HG02588 (cell line): ENCODE results near the gene CTTN.

Experiments
- ATAC-seq: cut with Tn5 transposase; IDR thresholded peaks from one replicate; pipeline ENCODE4 v1.9.1; 2021; ENCODE audit warnings: mild to moderate bottlenecking, moderate library complexity; ENCODE audit not compliant: unreplicated experiment

Gene CTTN

DNA sequence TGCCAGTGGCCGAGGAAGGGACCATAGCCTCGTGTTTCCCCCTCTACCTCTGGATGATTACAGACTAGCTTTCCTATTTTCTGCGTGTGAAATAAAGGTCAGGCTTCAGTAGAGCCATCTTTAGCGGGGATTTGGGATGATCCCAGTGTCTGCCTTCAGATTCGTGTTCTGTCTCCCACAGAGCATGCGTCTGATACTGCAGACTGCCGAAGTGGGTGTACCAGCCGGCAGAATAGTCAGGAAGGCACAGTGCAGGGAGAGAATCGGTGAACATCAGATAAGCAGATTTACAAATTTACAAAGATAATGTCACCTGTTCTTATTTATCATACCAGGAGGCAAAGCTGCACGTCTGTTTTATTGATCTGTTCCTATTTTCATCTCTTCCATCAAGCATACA, 11.1 kb downstream of the CTTN start:
- ATAC-seq, result no peak

DNA sequence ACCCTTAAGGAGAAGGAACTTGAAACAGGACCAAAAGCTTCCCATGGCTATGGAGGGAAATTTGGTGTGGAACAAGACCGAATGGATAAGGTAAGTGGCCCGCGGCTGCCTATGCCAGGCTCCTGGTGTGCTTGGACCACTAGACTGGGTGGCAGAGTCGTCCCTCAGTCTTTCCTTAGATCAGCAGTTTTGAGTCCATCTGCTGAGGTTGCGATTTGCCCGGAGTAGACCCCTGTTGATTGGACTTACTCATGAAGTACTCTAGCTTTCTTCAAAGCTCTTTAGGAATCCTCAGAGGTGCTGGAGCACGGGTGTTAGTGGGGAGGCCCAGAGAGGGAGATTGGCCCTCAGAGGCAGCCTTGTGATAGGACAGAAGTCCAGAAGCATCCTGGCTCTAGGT, 11.5 kb downstream of the CTTN start:
- ATAC-seq, result no peak

DNA sequence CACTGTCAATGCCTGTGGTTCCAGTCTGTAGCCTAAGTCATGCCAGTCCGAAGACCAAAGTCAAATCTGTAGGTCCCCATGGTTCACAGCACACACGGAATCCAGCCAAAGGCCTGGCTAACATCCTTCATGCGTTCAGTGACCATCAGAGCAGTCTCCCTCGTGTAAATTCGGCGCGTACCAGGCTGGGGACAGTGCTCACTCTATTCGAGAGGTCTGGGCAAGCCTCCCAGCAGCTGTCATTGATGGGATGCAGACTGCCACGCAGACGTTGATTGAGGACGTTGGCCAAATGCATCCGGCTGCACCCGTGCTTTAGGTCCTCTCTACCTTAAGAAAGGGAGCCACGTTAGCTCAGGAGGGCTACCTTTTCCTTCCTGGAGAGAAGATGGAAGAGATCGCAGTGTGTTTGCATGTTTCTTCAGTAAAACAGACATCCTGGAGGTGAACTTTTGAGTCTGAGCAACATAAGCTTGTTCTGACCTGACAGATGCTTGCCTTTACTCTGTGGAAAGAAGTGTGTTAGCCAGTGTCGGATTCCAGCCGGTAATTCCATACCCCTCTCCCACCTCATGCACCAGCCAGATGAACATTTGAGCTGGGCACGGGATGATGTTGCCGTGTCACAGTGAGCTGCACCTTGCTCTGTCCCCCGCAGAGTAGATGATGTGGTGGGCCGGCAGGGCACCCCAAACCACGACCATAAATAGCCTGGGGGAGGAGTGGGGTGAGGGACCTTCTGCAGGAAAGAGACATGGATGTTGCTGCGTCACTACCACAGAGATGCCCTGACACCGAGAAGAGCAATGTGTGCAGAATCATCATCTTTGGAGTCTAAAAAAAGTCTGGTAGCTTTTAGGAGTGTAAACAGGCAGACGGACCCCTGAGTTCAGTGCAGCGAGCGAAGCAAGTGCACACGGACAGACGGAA, 12.2 kb downstream of the CTTN start:
- ATAC-seq, result no peak

DNA sequence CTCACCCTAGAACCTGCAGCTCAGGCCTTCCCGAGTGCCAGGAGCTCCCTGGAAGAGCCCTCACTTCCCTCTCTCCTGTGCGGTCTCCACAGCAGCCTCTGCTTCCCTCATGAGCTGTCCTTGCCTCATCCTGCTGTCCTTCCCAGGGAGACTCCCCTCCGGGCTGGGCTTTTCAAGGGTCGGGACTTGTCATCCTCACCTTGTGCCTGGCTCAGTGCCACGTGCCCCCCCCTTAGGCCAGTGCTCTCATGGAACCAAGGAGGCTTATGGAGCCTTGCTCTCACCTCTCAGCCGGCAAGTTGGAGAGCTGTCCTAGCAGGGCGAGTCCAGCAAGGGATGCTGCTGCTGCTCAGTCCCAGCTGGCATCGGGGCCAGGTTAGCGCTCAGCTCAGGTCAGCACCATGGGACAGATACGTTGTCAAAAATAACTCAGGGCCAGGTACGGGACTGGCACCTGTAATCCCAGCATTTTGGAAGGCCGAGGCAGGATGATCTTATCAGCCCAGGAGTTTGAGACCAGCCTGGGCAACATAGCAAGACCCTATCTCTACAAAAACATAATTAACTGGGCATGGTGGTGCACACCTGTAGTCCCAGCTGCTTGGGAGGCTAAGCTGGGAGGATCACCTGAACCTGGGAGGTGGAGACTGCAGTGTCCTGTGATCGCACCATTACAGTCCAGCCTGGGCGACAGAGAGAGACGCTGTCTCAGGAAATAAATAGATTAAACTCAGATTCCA, 13.6 kb downstream of the CTTN start:
- ATAC-seq, result no peak

DNA sequence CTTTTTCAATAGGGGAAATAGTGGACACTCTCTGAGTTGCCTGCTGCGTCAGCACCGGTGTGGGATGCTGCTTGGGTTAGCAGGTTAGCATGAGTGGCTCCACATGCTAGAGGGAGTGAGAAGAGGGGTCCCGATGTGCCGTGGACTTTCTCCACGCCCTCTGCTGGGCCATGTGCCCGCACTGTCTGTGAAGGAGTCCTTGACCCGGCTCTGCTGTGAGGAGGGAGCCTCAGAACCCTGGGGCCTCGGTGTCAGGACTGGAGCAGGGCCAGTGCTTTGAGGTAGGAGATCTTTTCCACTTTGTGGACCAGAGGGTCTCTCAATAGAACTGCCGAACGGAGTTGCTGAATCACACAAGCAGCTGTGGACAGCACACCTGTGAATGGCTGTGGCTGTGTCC, 14.8 kb downstream of the CTTN start:
- ATAC-seq, result no peak

DNA sequence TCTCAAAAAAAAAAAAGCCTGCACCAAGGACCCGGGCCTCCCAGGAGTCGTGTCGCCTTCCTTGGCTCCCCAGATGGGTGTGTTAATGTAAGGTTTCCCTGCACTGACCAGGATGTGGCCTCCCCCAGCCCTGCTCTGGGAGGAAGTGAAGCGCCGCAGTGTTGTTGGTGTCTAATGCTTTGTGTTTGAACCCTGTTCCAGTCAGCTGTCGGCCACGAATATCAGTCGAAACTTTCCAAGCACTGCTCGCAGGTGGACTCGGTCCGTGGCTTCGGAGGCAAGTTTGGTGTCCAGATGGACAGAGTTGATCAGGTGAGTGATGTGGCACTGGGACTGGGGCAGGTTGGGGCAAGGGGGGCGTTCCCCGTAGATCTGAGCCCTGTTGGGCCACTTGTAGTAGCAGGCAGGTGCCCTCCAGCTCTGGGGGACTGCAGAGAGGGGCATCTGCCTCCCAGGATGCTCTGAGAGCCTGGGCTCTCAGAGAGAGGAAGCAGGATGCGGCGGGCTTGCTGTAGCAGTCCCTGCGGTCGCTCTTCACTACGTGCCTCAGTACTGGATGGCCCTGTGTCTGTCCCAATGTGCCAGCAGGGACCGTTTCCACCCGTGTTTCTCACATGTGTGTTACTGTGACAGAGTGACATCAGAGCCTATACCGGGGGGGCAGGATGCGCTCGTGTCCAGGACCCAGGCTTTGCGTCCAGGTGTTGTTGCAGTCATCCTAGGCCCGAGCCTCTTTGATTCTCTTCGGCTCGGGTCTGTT, 16.2 kb downstream of the CTTN start:
- ATAC-seq, result no peak

DNA sequence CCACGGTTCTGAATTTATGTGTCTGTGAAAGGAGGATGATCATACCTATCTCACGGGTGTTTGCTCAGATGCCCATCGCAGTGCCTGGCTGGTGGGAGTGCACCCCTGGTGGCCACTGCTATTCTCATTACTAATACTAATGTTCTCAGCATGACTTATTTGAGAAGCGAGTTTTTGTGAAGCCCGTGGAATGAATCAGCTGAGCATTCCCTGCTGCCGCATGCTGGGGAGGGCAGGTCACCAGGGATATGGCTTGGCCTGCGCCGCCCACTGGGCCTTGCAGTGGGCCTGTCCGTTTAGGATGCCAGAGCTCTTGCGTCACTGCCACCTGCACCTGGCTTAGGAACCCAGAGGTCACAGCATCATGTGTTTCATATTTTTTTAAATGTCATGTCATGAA, 16.9 kb downstream of the CTTN start:
- ATAC-seq, result no peak

DNA sequence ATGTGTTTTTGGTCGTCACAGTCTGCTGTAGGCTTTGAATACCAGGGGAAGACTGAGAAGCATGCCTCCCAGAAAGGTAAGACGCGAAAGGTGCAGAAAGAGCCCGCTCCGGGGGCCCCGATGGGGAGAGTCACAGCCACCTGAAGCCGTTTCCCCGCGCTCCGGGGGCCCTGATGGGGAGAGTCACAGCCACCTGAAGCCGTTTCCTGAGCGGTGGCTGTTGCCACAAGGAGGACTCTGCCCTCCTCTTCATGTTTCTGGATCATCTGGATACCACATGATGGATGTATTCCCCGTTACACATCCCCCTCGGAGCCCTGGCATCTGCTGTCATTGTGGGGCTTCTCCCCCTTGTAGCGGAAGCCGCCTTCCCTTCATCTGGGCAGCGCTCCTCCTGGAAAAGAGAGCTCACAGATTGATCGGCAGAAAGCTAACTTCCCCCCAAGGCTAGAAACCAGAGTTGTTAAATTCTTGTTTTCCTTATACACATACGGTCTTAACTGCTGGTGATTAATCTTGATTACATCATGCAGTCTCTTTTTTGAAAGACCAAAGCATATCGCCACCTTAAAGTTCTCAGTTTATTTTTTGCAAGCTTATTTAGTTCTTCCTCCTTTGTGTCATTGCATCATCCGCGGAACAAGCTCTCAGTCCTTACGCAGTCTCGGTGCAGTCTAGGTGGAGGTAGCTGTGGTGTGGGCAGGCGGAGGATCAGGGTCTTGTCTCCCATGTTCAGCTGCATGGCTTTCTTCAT, 17.5 kb downstream of the CTTN start:
- no peak for ATAC-seq

DNA sequence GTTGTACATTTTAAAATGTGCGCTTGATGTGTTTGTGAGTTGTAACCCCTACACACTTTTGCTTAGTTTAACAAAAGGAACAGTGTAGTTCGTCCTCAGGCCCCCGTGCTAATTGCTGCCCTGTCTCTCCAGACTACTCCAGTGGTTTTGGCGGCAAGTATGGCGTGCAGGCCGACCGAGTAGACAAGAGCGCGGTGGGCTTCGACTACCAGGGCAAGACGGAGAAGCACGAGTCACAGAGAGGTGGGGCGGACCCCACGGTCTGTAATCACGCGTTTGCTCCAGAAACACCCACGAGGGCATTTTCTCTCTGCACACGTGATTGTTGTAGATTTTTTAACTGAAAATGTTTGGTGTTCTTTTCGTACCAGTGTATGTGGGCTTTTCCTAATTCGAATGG, 18.6 kb downstream of the CTTN start:
- ATAC-seq, result no peak

DNA sequence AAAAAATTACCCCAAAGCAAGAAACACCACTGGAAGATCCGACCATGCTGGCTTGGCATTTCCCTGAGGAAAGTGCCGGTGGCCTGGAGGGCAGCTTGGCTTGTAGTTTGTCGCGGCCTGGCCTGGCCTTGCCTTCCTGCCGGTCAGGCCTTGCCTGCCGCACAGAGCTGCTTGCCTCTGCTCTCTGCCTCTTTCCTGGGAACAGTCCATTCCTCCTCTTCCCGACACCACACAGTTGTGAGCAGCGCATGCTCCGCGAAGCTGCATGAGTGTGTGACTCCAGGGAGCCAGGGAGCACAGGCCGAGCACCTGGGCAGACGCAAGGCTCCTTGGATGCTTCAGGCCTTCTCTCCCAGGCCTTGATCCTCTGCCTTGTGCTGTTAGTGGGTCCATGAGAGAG, 19.8 kb downstream of the CTTN start:
- no peak for ATAC-seq

DNA sequence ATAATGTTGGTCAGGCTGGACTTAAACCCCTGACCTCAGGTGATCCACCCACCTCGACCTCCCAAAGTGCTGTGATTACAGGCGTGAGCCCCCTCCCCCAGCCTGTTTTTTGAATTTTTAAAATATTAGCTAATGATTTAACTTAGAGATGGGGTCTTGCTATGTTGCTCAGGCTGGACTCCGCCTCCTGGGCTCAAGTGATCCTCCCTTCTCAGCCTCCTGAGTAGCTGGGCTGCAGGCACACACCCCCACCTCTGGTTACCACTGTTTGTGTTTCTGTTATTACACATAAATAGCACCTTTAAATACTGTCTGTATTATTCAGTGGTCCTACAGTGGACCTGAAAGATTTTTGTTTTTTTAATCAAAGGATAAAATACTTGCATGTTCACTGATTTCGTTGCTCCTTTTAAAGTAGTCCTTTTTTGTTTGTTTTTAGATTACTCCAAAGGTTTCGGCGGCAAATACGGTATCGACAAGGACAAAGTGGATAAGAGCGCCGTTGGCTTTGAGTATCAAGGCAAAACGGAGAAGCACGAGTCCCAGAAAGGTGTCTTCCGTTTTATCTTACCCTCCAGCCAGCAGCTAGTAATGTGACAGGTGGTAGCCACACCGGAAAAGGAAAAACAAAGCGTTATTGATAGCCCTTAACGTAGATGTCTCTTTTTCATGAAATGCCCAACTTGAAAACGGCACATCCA, 21.1 kb downstream of the CTTN start:
- ATAC-seq, result no peak

DNA sequence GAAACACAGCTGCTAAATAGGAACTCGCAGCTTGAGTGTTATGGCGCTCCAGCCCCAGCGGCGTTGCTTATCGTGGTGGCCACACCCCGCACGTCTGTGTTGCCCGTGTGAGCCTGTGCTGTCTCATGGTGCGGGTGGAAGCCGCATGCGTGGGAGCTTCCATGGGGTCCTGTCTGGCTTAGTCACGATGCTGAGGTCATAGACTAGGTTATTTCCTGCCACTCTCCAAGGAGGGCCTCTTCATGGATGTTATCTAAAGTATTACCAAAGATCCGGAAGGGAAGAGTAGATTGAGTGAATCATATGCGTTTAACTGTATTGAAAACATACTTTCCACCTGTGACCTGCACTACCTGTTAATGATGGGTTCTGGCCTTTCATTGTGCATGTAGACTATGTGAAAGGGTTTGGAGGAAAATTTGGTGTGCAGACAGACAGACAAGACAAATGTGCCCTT, 21.7 kb downstream of the CTTN start:
- no peak for ATAC-seq

DNA sequence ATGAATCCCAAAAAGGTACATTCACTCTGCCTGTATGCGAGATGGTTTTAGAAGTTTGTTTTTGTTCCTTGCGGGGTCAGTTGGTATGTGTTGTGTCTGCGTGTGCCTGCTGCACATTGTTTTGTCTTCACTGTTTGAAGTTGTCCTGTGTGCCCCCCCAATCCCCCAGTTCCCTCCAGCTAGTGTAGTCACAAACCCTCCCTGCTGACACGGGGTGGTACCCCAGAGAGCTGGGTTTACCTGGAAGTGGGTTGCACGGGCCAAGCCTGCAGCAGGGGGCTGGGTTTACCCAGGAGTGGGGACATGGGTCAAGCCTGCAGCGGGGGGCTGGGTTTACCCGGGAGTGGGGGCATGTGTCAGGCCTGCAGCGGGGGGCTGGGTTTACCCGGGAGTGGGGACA, 22.2 kb downstream of the CTTN start:
- no peak for ATAC-seq

DNA sequence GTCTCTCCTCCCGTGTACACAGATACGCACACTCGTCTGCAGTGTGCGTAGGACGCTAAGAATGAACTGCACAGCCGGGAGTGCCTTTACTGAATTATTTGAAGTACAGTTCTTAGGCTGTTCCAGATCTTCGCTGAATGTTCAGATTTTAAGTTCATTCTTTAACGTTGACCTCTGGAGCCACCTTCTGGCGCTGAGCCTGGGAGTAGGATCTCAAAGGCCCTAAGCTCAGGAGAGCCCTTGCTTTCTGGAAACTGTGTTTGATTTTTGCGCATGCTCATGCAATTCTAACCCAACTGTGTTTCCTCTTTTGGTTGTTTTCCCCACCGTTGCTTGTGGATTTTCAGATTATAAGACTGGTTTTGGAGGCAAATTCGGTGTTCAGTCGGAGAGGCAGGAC, 22.8 kb downstream of the CTTN start:
- no peak for ATAC-seq

DNA sequence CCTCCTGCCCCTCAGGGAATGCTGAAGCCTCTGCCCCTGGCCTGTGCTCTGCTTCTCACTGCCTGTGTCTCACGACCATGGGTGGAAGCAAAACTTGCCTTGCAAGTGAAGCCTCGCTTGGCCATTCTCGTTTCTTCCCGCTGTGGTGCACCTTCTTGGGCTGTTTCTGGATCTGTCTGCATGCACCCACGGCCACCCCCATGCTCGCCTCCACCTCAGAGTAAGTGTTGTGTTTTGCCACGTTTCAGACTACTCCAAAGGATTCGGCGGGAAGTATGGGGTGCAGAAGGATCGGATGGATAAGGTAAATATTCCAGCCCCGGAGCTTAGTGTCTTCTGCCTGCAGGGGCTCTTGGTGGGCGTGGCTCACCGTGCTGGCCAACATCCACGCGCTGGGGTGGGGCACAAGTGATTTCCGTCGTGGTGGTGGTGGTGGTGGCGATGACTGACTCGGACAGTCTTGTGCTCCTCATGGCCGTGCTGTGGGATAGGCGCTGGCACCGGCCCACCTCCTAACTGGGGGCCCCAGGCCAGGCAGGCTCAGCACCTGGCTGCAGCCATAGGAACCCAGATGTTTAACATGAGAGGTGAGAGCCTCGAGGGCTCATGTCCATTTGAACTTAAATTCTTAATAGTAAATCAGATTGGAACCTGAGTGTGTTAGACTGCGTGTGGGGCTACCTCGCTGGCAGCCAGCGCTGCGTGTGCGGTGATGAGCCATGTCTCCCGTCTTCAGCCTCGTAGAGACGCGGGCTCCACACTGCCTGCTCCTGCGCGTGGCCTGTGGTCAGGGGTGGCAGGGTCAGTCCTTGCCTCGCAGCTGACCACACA, 24.6 kb downstream of the CTTN start:
- ATAC-seq, result no peak

DNA sequence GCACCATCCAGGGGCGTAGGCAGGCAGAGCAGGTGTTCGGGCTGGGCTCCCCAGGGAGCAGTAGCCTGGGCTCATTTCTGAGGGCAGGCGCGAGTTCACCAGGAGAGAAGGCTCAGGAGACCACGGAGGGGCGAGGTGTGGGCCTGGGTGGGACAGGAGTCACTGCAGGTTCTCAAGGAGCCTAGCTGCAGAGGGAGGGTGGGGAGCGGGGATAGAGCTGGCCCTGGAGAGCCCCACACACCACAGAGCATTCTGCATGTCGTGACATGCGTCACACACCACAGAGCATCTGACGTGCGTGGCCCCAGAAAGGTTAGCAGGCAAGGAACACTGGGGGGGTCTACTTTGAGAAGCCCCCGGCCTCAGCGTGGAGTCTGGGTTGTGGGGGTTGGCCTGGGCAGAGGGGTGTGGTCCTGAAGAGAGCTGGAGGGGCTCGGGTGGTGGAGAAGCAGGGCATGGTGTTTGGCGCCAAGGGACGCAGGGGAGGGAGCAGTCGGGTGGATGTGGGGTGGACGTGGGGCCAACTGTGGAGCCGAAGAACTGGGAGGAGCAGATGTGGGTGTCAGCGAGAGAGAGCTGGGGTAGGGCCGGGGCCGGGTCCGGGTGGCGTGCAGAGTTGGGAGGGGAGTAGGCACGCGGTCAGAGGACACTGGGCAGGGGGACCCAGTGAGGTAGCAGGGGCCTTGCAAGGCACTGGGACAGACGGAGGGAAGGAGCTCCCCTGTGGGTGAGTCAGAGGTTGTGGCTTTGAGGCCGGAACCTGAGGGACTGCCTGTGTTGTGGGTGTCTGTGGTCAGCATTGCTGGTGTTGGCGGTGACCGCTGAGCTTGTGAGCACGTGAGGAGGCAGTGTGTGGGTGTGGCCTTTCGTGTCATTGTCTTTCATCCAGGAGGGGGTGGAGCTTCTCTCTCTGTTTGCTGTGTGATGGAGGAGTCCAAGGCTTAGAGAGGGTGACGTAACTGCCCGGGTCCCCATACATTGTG, 25.5 kb downstream of the CTTN start:
- ATAC-seq, result no peak

DNA sequence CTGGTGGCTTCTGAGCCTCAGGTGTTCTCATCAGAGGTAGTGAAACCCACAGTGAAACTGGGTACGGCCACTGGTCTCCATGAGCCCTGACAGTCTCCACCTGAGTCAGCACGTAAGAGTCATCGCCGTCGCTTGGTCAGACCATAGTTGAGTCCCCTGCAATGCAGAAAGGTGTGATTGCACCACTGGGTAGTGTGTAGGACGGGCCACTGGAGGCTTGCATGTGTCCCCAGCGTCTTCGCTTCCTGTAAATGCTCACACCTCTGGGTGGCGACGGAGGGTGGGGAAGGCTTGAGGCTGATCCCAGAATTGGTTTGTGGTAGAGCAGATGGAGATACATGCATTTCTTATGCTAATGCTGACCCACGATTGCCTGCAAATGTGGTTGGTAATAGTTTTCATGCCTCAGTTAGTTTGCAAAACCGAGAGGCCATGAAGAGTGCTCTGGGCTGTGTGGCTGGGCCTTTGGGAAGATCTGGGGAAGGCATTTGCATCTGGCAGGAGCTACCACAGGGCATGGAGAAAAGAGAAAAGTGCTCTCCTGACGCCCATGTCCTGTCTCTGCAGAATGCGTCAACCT, 26.5 kb downstream of the CTTN start:
- no peak for ATAC-seq

DNA sequence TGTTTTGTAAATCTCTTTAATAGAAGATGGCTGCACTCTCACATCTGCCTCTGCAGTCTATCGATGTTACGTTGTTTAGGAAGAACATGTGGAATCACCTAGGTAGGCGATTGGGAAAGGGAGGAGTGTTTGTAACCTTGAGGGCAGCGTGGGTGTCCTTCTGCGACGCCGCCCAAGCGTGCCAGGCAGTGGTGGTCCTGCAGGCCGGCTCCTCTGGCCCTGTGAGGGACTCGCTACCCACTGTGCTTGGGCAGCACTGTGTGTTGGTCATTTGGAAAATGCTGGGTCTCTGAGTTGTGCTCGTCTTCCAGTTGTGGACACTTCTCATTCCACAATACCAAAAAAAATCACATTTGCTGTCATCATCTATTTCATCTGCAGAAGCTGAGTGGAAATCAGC, 29.1 kb downstream of the CTTN start:
- ATAC-seq, result no peak
